GF-D8 (cell line): Measurements from ENCODE around the gene ATF6B.

Experiments
- DNase-seq: peaks from one replicate; lab custom pipeline; 2025; lab: John Stamatoyannopoulos, UW

Gene ATF6B

GRCh38 chr6:32131439-32131948 is 3.4 kb upstream of the ATF6B start:
- no peak for DNase-seq

GRCh38 chr6:32129297-32130088 is 1.4 kb upstream of the ATF6B start:
- DNase-seq, result peak; percentile 49

DNA sequence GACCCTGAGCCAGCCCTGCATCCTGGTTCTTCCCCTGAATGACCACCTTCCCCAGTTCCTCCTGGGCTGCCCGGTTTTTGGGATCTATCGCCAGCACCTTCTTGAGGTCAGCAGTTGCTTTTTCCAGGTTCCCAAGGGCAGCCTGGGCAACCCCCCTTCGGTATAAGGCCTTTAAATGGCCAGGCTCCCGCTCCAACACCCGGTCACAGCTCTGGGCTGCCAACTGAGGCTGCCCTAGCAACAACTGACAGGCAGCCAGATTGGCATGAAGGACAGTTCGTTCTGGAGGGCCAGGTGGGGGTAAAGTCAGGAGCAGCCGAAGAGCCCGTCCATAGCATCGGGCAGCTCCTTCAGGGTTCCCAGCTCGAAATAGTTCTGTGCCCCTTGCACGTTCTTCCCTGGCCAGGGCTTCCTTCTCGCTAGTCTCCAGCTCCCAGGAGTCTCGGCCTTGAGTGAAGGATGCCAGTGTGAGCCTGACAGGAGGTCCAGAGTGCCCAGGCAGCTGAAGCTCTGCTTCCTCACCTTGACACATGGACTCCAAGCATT is 778 bp upstream of the ATF6B start:
- no peak for DNase-seq

DNA sequence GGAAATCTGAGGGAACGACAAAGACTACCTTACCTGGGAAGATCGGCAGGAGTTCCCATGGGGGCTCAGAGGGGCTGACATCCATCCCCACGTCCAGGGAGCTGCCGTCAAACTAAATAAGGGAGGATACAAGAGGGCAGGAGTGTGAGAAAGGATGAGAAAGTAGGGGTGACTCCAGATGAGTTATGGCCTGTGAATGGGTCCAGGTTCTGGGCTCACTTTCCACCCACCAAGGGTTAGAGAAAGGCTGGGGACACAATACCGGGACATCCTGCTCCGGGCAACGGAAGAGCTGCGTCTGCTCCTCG is 683 bp downstream of the ATF6B start:
- no peak for DNase-seq

- DNase-seq, result no peak
Observed at GRCh38 chr6:32126880-32127279, 1.2 kb downstream of the ATF6B start.

DNA sequence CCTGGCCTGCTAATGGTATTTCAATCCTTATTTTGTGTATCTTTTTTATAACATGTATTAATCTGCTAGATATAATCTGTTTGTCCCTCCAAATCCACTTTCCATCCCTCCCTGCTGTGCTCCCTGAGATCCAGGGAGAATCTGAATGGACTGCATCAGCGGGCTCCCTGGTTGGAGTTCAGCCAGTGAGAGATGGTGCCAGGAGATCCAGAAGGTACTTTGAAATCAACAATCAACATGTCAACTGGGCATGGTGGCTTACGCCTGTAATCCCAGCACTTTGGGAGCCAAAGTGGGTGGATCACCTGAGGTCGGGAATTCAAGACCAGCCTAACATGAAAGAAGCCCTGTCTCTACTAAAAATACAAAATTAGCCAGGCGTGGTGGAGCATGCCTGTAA is 4.4 kb downstream of the ATF6B start:
- no peak for DNase-seq

- DNase-seq, result no peak
Observed at GRCh38 chr6:32120573-32121059, 7.4 kb downstream of the ATF6B start.

DNA sequence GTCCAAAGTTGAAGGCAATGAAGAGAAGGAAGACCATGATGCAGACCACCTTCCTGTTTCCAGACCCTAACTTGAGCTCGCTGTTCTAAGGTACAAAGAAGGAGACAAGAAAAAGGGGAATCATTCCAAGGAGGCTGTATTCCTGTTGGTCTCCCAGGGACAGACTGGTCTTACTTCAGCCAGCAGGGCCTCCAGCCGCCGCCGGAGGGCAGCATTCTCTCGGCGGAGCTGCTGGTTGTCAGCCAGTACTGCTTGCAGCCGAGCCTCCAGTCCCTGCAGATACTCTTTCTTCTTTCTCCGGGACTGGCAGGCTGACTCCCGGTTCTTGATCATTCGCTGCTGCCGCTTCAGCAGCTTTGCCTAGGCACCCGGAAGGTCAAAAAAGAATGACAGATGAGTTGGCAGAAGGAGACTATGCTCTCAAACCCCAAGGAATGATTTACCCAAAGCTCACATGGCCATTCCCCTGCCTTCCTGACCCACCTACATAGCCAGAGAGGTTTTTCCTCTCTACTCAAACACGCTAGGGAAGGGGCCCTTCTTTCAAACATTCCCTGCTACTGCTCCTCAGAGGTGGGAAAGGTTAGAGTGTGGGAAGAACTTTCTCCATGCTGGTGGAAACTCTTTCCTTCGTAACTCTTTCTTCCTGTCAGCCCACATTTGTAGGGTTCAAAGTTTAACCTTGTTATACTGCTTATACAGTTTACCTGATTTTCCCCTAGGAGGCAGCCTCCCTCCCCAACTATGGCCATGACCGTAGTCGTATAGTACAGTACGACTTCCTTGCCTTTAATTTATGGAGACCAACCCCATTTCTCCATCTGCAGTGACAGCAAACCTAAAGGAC is 9.0 kb downstream of the ATF6B start:
- DNase-seq, result peak; percentile 32

- no peak for DNase-seq
Observed at GRCh38 chr6:32117461-32117860, 10.6 kb downstream of the ATF6B start.

DNA sequence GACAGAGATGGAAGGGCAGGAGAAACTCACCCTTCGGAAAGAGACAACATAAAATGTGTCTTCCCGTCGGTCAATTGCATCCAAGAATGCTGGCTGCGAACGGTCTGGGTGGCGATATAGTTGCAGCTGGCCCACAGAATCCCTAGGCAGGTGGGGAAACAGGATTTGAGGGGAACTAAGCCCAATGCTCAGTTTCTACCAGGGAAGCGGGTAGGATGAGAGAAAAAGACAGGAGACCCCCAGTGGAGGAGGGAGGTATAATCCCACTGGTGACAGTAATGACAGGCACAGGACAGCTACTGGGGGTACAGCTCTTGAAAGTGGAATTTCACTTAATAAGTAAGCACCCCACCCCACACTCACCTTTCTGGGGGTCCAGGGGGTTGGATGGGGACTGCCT is 11.4 kb downstream of the ATF6B start:
- DNase-seq, result no peak

GRCh38 chr6:32115623-32116022 is 12.4 kb downstream of the ATF6B start:
- no peak for DNase-seq

GRCh38 chr6:32114796-32115195 is 13.2 kb downstream of the ATF6B start:
- DNase-seq, result no peak

DNA sequence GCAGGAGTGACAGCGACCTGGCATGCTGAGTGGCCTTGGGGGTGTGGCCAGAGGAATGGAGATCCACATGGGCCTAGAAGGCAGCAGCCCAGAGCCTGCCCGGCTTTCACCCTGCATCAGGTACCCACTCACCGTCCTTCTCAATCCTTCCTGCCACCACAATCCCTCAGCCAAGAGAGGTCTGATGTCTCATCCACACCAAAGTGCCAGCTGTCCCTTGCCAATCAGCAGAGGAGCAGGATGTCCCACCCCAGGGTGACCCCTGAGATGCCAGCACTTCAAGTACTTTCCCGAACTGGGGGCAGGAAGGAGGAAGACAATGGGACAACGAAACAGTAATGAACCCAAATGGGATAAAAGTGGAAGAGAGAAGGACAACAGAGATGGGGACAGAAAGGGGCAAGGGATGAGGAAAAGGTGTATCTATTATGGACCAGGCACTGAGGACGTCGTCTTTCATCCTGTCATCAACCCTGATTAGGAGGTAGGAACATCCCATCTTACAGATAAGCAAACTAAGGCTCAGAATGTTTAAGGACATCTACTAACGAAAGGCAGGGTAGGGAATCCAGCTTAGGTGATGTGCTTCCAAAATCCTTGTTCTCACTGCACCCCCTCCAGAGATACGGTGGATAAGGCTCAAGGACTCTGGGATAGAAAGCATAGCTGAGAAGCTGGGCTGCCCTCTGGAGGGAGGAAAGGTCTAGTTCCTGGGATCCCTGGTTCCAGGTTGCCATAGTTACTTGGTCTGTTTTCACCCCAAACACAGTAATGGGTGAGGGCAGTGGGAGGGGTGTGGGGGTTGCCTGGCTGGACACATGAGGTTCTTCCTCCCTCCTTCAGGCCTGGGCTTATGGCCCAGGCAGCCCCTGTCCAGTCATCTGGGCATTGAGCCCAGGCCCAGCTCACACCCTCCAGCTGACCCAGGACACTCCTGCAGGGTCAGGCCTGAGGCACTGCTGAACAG is 14.4 kb downstream of the ATF6B start:
- no peak for DNase-seq

GRCh38 chr6:32112431-32112980 is 15.5 kb downstream of the ATF6B start:
- no peak for DNase-seq

GRCh38 chr6:32111424-32112066 is 16.5 kb downstream of the ATF6B start:
- no peak for DNase-seq

DNA sequence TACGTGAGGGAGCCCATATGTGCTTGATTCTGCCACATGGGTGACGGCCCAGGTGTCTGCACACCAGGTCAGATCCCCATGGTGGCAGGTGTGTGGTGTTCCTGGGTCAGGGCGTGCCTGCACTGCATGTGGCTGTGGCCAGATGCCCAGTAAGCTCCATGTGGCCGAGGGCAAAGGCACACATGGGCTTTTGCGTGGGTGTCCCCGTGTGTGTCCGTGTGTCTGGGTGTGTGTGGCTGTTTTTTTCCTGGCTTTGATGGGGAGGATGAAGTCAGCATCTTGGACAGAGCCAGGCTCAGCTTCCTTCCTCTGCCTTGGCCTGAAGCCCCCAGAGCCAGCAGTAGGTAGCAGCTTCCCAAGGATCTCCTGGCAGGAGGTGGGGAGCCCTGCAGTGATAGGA is 17.4 kb downstream of the ATF6B start:
- DNase-seq, result no peak

- no peak for DNase-seq
Observed at GRCh38 chr6:32109765-32110160, 18.3 kb downstream of the ATF6B start.

DNA sequence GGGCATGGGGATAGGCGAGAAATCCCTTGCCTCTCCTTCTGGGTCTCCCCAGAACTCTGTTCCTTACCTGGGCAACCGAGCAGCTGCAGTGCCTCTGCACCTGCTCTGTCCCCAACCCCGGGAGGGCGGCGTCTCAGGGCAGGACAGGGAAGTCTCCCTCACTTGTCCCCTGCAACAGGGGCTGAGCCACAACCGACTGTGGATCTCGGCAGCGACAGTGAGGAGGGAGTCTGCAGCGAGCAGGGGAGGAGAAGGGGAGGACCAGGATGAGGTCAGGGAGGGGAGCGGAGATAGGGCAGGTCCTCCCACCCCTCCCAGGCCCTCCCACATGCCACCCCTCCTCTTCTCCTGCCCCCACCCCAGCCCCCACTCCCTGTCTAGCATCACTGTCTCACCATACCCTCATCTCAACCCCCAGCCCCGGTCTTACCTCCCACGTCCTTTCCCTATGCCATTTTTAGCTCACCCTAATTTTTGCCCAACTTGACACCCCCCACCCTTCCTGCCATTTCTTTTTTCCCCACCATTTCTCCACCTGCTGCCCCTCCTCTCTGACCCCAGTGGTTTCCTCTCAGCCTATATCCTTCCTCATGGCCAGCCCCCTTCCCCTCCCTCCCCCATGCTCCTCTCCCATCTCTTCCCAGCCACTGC is 18.8 kb downstream of the ATF6B start, which contains the start of gene TNXB:
TSS of gene TNXB (minus strand) at position 225 of the 651 bp plus-strand sequence. CDS start 11,140 bp downstream, outside the sequence.
- no peak for DNase-seq

GRCh38 chr6:32108727-32109113 is 19.3 kb downstream of the ATF6B start:
- DNase-seq, result no peak

DNA sequence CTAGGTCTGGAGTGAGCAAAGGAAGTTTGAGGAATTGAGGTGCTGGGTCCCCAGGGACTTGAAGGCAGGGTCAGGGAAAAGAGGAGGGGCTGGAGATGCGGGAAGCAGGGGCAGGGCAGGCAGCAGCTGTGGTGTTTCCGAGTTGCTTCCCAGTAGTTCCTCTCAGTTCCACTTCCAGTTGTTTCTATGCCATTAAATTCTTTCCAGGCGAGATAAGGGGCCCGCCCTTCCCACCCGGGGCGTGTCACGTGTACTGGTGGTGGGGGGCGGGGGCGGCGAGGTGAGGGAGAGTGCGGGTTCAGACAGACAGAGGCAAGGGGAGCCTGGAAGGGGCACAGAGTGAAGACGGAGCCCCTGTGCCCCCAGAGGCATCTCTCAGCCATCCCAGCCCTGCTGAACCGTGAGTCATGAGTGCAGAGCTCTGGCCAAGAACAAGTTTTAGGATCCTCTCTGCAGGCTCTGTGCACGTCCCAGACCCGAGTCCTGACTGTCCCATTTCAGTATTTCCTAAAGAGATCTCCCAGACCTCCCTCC is 19.9 kb downstream of the ATF6B start:
- DNase-seq, result no peak
